RPMI8226 (cell line): Measurements from ENCODE around the gene CPNE8.
"Not testable (repeated sequence)": the region's sequence is repeated elsewhere in the genome, so short reads cannot be mapped to it uniquely, and the experiment has no call there.

ENCODE experiments used
- DNase-seq: peaks from one replicate; pipeline ENCODE4 v3.0.0-alpha.2; 2015

The CPNE8 gene

GRCh38 chr12:38823314-38823713 lies 82.1 kb downstream of the CPNE8 start:
- DNase-seq, result no peak

GRCh38 chr12:38817942-38818341 lies 87.4 kb downstream of the CPNE8 start:
- DNase-seq, result no peak

GRCh38 chr12:38813923-38814322 lies 91.5 kb downstream of the CPNE8 start:
- no peak for DNase-seq

- DNase-seq, result no peak
These were observed 93.5 kb downstream of the CPNE8 start for GRCh38 chr12:38811814-38812356.

GRCh38 chr12:38809832-38810231 lies 95.6 kb downstream of the CPNE8 start:
- DNase-seq, result no peak

- DNase-seq, result no peak
These were observed 117.3 kb downstream of the CPNE8 start for GRCh38 chr12:38788106-38788505.

- DNase-seq, result no peak
These were observed 120.0 kb downstream of the CPNE8 start for GRCh38 chr12:38785381-38785780.

GRCh38 chr12:38783304-38783703 lies 122.1 kb downstream of the CPNE8 start:
- no peak for DNase-seq

- DNase-seq, result no peak
These were observed 123.0 kb downstream of the CPNE8 start for GRCh38 chr12:38782359-38782758.

- DNase-seq, result no peak
These were observed 128.7 kb downstream of the CPNE8 start for GRCh38 chr12:38776647-38777046.

- DNase-seq, result peak; percentile 19
These were observed 129.9 kb downstream of the CPNE8 start for GRCh38 chr12:38775457-38775856.

- no peak for DNase-seq
These were observed 133.0 kb downstream of the CPNE8 start for GRCh38 chr12:38772437-38772836.

GRCh38 chr12:38771871-38772270 lies 133.5 kb downstream of the CPNE8 start:
- DNase-seq, result peak; percentile 28

- no peak for DNase-seq
These were observed 143.6 kb downstream of the CPNE8 start for GRCh38 chr12:38761636-38762342.

GRCh38 chr12:38761111-38761510 lies 144.3 kb downstream of the CPNE8 start:
- DNase-seq, result no peak

GRCh38 chr12:38759621-38760020 lies 145.8 kb downstream of the CPNE8 start:
- no peak for DNase-seq

GRCh38 chr12:38746744-38747143 lies 158.6 kb downstream of the CPNE8 start:
- no peak for DNase-seq

- no peak for DNase-seq
These were observed 159.8 kb downstream of the CPNE8 start for GRCh38 chr12:38745601-38746000.

GRCh38 chr12:38744041-38744440 lies 161.3 kb downstream of the CPNE8 start:
- DNase-seq, result no peak

GRCh38 chr12:38742496-38742895 lies 162.9 kb downstream of the CPNE8 start:
- DNase-seq, result not testable (repeated sequence)

- no peak for DNase-seq
These were observed 168.6 kb downstream of the CPNE8 start for GRCh38 chr12:38736821-38737220.

GRCh38 chr12:38732761-38733160 lies 172.6 kb downstream of the CPNE8 start:
- DNase-seq, result no peak

- no peak for DNase-seq
These were observed 176.5 kb downstream of the CPNE8 start for GRCh38 chr12:38728894-38729293.

GRCh38 chr12:38721611-38722252 lies 183.7 kb downstream of the CPNE8 start:
- DNase-seq, result no peak
